Measurements from ENCODE around the gene RAD51B.

RAD51B gene

DNA sequence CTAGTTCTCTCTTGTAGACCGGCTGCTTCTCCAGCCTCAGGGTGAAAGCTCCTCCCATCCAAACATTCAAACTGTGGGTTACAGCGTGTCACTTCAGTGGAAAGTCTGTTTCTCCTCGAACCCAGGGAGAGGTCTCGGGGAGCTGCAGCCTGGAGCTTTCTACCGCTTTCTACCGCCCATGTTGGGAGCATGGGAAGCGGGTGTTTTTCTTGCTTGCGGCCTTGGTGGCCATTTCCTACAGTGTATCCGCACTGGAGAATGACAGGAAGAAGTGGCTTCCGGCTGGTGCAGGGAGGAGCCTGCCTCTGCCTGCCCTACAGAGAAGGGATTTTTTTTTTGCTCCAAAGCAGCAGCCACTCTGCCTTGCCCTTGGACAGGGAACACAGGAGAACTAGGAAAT, 952.1 kb downstream of the RAD51B start:
- no peak for DNase-seq (ENCODE audit: low read depth in 1 of 2, low spot score in 1 of 2)

DNA sequence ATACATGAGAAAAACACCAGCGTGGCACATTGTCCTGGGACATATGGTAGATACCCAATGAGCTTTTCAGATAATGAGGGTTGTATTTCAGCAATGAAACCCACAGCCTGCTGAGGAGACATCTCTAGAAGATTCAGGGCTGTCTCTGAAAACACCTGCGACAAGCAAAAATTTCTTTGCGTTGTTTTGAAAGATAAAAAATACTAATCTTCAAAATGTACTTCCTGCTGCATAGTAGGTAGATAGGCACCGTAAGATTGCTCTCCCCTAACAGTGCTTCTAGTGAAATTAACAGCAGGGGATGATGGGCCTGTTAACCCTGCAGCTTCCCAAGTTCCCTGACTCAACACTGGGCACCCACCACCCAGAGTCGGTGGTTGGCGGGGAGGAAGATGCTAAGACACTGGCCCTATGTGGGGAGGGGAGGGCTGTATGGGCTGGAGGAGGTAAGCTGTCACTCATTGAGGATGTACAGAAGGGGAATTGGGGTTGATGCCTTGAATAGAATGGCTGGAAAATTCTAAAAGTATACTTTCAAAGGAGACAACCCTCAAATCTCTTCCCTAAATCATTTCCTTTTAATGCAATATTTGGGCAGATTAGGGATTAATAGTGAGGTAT, 953.3 kb downstream of the RAD51B start:
- DNase-seq (ENCODE audit: low read depth in 1 of 2, low spot score in 1 of 2): no peak

GRCh38 chr14:68774771-68775613, 955.4 kb downstream of the RAD51B start:
- DNase-seq (ENCODE audit: low read depth in 1 of 2, low spot score in 1 of 2): no peak

DNA sequence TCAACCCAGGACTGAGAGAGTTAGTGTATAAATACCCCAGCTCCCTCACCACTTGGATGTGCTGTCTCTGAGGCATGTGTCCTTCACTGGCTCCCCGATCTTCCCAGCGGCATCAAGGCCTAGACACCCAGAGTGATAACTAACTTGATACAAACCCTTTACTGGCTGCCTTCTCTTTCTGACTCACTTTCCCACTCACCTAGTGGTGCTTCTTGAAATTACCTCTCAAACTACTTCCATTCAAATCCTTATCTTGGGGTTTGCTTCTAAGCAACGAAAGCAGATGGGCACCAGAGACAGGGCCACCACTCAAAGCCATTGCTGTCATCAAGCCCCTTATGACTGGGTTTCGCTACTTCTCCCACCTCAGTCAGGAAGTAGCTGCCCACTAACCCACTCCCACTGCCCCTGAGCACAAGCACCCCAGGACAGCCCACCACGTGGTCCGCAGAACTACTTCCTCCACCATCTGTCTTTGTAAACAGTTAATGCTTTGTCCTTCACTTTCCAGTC, 956.1 kb downstream of the RAD51B start:
- DNase-seq (ENCODE audit: low read depth in 1 of 2, low spot score in 1 of 2): no peak

DNA sequence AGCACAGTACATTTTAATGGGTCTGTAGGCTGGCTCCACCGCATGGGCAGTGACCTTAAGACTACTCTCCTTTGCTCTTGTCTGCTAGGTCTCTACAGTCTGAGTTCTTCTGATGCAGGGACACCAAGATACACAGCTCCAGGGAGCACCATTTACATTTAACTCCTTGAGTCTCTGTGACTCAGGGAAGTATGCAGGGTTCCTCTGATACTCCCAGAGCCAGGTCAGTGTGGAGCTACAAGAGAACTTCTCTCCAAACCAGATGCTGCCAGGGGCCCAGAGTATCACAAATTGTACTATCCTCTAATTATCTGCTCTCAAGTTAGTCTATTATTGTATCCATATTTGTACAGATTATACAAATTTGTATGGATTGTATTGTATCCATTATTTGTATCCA, 958.1 kb downstream of the RAD51B start:
- DNase-seq (ENCODE audit: low read depth in 1 of 2, low spot score in 1 of 2): no peak
